Heart left ventricle (tissue), 16 donors: ENCODE measurements around the gene C17orf100. TPM values are rescaled to one million over a fixed set of nuclear protein-coding genes. Genes with fewer than 3 reads are reported as not detected.

ENCODE experiments used
- ATAC-seq, 4 donors: fragments of 200-7000 bp; cut with Tn5 transposase; one replicate each; pipeline ENCODE4 v1.9.1; 2020 to 2022; ENCODE audit warnings: moderate library complexity in 4 of 4, mild to moderate bottlenecking in 3 of 4, moderate number of reproducible peaks in 1 of 4
- DNase-seq, 5 donors: peaks; one replicate each; pipeline ENCODE4 v3.0.0-alpha.2; 2020
- H3K27ac ChIP-seq, 12 donors: fragments of 200-600 bp; sonication (generic) in 4 of 12; one replicate each; pipeline versions ENCODE4 v1.5.0 to v1.8.0; 2016 to 2022; ENCODE audit warnings: mild to moderate bottlenecking in 2 of 12
- H3K27me3 ChIP-seq, 9 donors: fragments of 200-600 bp; sonication (generic) in 2 of 9; one replicate each; pipeline versions ENCODE4 v1.5.1 to v1.8.0; 2016 to 2022; ENCODE audit warnings: mild to moderate bottlenecking in 3 of 9
- H3K36me3 ChIP-seq, 9 donors: fragments of 200-600 bp; sonication (generic) in 2 of 9; one replicate each; pipeline versions ENCODE4 v1.5.0 to v1.8.0; 2018 to 2022; ENCODE audit warnings: mild to moderate bottlenecking in 2 of 9
- H3K4me1 ChIP-seq, 12 donors: fragments of 200-600 bp; sonication (generic) in 4 of 12; one replicate each; pipeline versions ENCODE4 v1.5.0 to v1.8.0; 2016 to 2022; ENCODE audit warnings: mild to moderate bottlenecking in 3 of 12
- H3K4me3 ChIP-seq, 12 donors: fragments of 200-600 bp; sonication (generic) in 4 of 12; one replicate each; pipeline versions ENCODE4 v1.5.0 to v1.8.0; 2017 to 2022; ENCODE audit warnings: mild to moderate bottlenecking in 9 of 12, moderate library complexity in 4 of 12
- H3K9me3 ChIP-seq, 12 donors: fragments of 200-600 bp; sonication (generic) in 4 of 12; one replicate each; pipeline versions ENCODE4 v1.5.0 to v1.8.0; 2016 to 2022; ENCODE audit warnings: mild to moderate bottlenecking in 1 of 12
- CTCF ChIP-seq, 12 donors: fragments of 200-600 bp; sonication (generic) in 4 of 12; IDR thresholded peaks; one replicate each; pipeline versions ENCODE4 v1.5.0 to v1.8.0; 2018 to 2022; ENCODE audit warnings: antibody characterized with exemption in 12 of 12, mild to moderate bottlenecking in 5 of 12
- POLR2A ChIP-seq, 2 donors: fragments of 450-650 bp; IDR thresholded peaks; one replicate each; pipeline ENCODE4 v1.6.1; 2017; ENCODE audit warnings: antibody characterized with exemption in 2 of 2, mild to moderate bottlenecking in 2 of 2, moderate library complexity in 2 of 2
- WGBS, 4 donors: extraction: QIAGEN DNeasy Blood & Tissue Kit in 2 of 4; methylation state at CpG; one replicate each; pipeline versions ENCODE4 v1.1.5 to v1.1.7; 2013 to 2018; 5-methylcytosine and 5-hydroxymethylcytosine counted together
- intact Hi-C, 10 donors: fragments of 100-400 bp; cut with DNase I; formaldehyde crosslinking; loops; one replicate each; pipeline versions ENCODE4 v1.11.1 to v1.14.2; 2022
- polyA plus RNA-seq, 2 donors: library from polyadenylated mRNA; stranded (reverse); fragments of 200-250 nt; gene quantifications; one replicate each; pipeline ENCODE4 v1.2.3, GENCODE V29; 2013
- total RNA-seq, 9 donors: library from RNA; depleted of rRNA in 2 of 9; stranded (reverse); fragments of >200 nt in 2 of 9; fragmentation: NEBNext Ultra II Directional in 3 of 9; extraction: Animal tissue kit (Norgen Biotek cat#: 25700) in 3 of 9; gene quantifications; one replicate each; pipeline versions ENCODE4 v1.1.0 to v1.2.4, GENCODE V29; 2016 to 2023
- donor health status: ischemic (EF 13 %, LVEDD 7.1; RV severe dilation, severe dysfunction).
- donor health status: healthy with polysubstance abuse.
- donor health status: DM: no; HTN: yes; CAD: no.
- donor health status: DM: no; HTN: no; CAD: no.
- donor health status: ischemic (EF 25% LVEDD 6.9; RV normal size, moderate dysfunction).
- donor health status: ischemic (EF 25% LVEDD 5.7; RV mildly dilated, moderate dysfunction).
- donor health status: healthy.
- donor health status: DM: yes; HTN: yes; CAD: no.
- donor health status: ischemic (EF 35%, LVEDD 5.7; RV mildly dilated, moderate dysfunction).
- donor health status: nonischemic (EF 11% LVEDD 7.7; RV severe dilation, severe dysfunction).
- donor health status: DM: yes; HTN: yes; CAD: no.
- donor health status: PGD.
- donor health status: ischemic (EF 29% LVEDD 5.4; RV normal size, mild dysfunction).
- donor health status: nonischemic (EF 23%, LVEDD 6.1; RV moderate dilation, normal function).

The C17orf100 gene
- total and polyA plus RNA-seq, 11 donors: 0.30 to 0.86 (median 0.59) TPM

GRCh38 chr17:6627019-6627418 is 24.5 kb upstream of the C17orf100 start:
- H3K36me3 ChIP-seq: peaks cover 0 to 99% (median 71%) of the 10 kb centered on the region in 9 donors
- no peak overlapping the region for H3K4me3 ChIP-seq
- TF ChIP-seq CTCF (IDR thresholded peaks at IDR 0.05) (no peak), POLR2A (IDR thresholded peaks at IDR 0.05) (no peak)
- H3K27me3 ChIP-seq: no peaks in the 10 kb centered on the region
- peaks cover 0 to 3% (median 0%) of the 10 kb centered on the region in 12 donors for H3K4me1 ChIP-seq
- no peak for DNase-seq
- H3K9me3 ChIP-seq: no peaks in the 10 kb centered on the region
- H3K27ac ChIP-seq: no peak overlapping the region
- ATAC-seq: no peak
- intact Hi-C loops: no loop called here
- 65 to 78% (median 70%) methylated on average over 1 of the region's 1 CpG for WGBS, 4 donors

- WGBS, 4 donors: 96 to 100% (median 98%) methylated on average over 1 of the region's 1 CpG
- no peak for ATAC-seq
- TF ChIP-seq CTCF (IDR thresholded peaks at IDR 0.05) (no peak), POLR2A (IDR thresholded peaks at IDR 0.05) (no peak)
- H3K36me3 ChIP-seq: peaks cover 0 to 98% (median 77%) of the 10 kb centered on the region in 9 donors
- H3K27me3 ChIP-seq: no peaks in the 10 kb centered on the region
- H3K27ac ChIP-seq: no peak overlapping the region
- H3K4me3 ChIP-seq: no peak overlapping the region
- H3K9me3 ChIP-seq: no peaks in the 10 kb centered on the region
- intact Hi-C loops: no loop called here
- no peak for DNase-seq
- peaks cover 0 to 11% (median 0%) of the 10 kb centered on the region in 12 donors for H3K4me1 ChIP-seq
These were observed 21.2 kb upstream of the C17orf100 start for GRCh38 chr17:6630390-6630789.

GRCh38 chr17:6632530-6632929 is 19.0 kb upstream of the C17orf100 start:
- peaks cover 0 to 77% (median 64%) of the 10 kb centered on the region in 9 donors for H3K36me3 ChIP-seq

GRCh38 chr17:6633263-6633662 is 18.3 kb upstream of the C17orf100 start:
- Histone ChIP-seq H3K4me1 (peaks cover 0 to 13% (median 0%) of the 10 kb centered on the region in 12 donors), H3K27me3 (no peaks in the 10 kb centered on the region), H3K27ac (no peak overlapping the region), H3K36me3 (peaks cover 0 to 70% (median 56%) of the 10 kb centered on the region in 9 donors), H3K9me3 (no peaks in the 10 kb centered on the region), H3K4me3 (no peak overlapping the region)
- ATAC-seq: no peak
- intact Hi-C loops: no loop called here
- TF ChIP-seq CTCF (IDR thresholded peaks at IDR 0.05): no peak
- 95 to 99% (median 98%) methylated on average over 3 of the region's 3 CpGs for WGBS, 4 donors
- DNase-seq: no peak

More at GRCh38 chr17:6632530-6632929, 19.0 kb upstream of the C17orf100 start:
- Histone ChIP-seq H3K27me3 (no peaks in the 10 kb centered on the region), H3K4me1 (peaks cover 0 to 11% (median 0%) of the 10 kb centered on the region in 12 donors), H3K4me3 (no peak overlapping the region), H3K27ac (no peak overlapping the region), H3K9me3 (no peaks in the 10 kb centered on the region)
- TF ChIP-seq POLR2A (IDR thresholded peaks at IDR 0.05) (no peak), CTCF (IDR thresholded peaks at IDR 0.05) (no peak)
- no peak for DNase-seq
- peak in 3 of 4 donors; percentile 51 to 74 (median 65) for ATAC-seq
- intact Hi-C loops: no loop called here
